Measurements from ENCODE around the gene CDH23.

GRCh38 chr10:71575451-71575850 lies 178.7 kb downstream of the CDH23 start:
- TF ChIP-seq CTCF (IDR thresholded peaks at IDR 0.05) (no peak), POLR2A (IDR thresholded peaks at IDR 0.05) (no peak), POLR2AphosphoS5 (IDR thresholded peaks at IDR 0.05; ENCODE audit: insufficient read depth in 1 of 2, low read depth in 1 of 2) (no peak)

Measured in vagina (tissue), 2 donors.